Ovary (tissue), 9 donors: Measurements from ENCODE around the gene ADAT3. TPM values are rescaled to one million over a fixed set of nuclear protein-coding genes. Genes with fewer than 3 reads are reported as not detected.
"Not testable (repeated sequence)": the region's sequence is repeated elsewhere in the genome, so short reads cannot be mapped to it uniquely, and the experiment has no call there.

Source experiments
- DNase-seq, 5 donors: peaks; one replicate each; pipeline ENCODE4 v3.0.0-alpha.2; 2019 to 2020
- H3K27ac ChIP-seq, 2 donors: fragments of 200-600 bp; one replicate each; pipeline versions ENCODE4 v1.5.1 to v1.8.0; 2019 to 2022
- H3K27me3 ChIP-seq: fragments of 200-600 bp; one replicate; pipeline ENCODE4 v1.8.0; 2022
- H3K36me3 ChIP-seq: fragments of 200-600 bp; sonication (generic); one replicate; pipeline ENCODE4 v1.5.1; 2019
- H3K4me1 ChIP-seq: one replicate; pipeline ENCODE4 v1.8.1; 2013; ENCODE audit warnings: mild to moderate bottlenecking, moderate library complexity; ENCODE audit not compliant: insufficient read depth
- H3K4me3 ChIP-seq: fragments of 200-600 bp; sonication (generic); one replicate; pipeline ENCODE4 v1.5.1; 2017
- H3K9me3 ChIP-seq, 2 donors: fragments of 200-600 bp in 1 of 2; sonication (generic) in 1 of 2; one replicate each; pipeline versions ENCODE4 v1.5.1 to v1.8.1; 2013 to 2019; ENCODE audit warnings: mild to moderate bottlenecking in 1 of 2, moderate library complexity in 1 of 2
- EP300 ChIP-seq: sonication (generic); formaldehyde crosslinking; IDR thresholded peaks from one replicate; pipeline ENCODE4 v1.6.1; 2017; ENCODE audit warnings: antibody characterized with exemption
- POLR2A ChIP-seq: fragments of 450-650 bp; IDR thresholded peaks from one replicate; pipeline ENCODE4 v1.6.1; 2017; ENCODE audit warnings: antibody characterized with exemption, mild to moderate bottlenecking, moderate library complexity
- WGBS, 3 donors: extraction: QIAGEN DNeasy Blood & Tissue Kit in 1 of 3; methylation state at CpG; one replicate each; pipeline versions ENCODE4 v1.1.5 to v1.1.7; 2013 to 2017; 5-methylcytosine and 5-hydroxymethylcytosine counted together
- intact Hi-C, 4 donors: fragments of 100-400 bp; cut with DNase I; formaldehyde crosslinking; loops; one replicate each; pipeline versions ENCODE4 v1.11.0 to v1.15.1; 2022 to 2023
- polyA plus RNA-seq, 2 donors: library from polyadenylated mRNA; stranded (reverse); fragments of 200-250 nt in 1 of 2; fragments of 350-450 nt in 1 of 2; fragmentation: Illumina TruSeq in 1 of 2; extraction: RNeasy Lipid Tissue Mini Kit (QIAGEN cat#74804) in 1 of 2; gene quantifications; one replicate each; pipeline ENCODE4 v1.2.3, GENCODE V29; 2013 to 2014
- total RNA-seq, 7 donors: library from RNA; depleted of rRNA in 2 of 7; stranded (reverse); fragments of >200 nt in 2 of 7; fragmentation: NEBNext Ultra II Directional in 3 of 7; extraction: Animal tissue kit (Norgen Biotek cat#: 25700) in 3 of 7; gene quantifications; one replicate each; pipeline versions ENCODE4 v1.1.0 to v1.2.4, GENCODE V29; 2016 to 2023
- TF ChIP-seq, protein P1 (sequence below), 3 donors: fragments of 450-650 bp in 2 of 3; fragments of 200-600 bp in 1 of 3; IDR thresholded peaks; one replicate each; pipeline versions ENCODE4 v1.5.1 to v1.8.0; 2016 to 2022; ENCODE audit warnings: antibody characterized with exemption in 3 of 3, mild to moderate bottlenecking in 1 of 3
- donor health status: DM: no; HTN: no; CAD: no; lungs with moderate emphysema.
- donor health status: DM: no; HTN: no; CAD: no.
- donor health status: Bipolar disorder and iron deficiency.
- donor health status: DM: yes; HTN: yes; CAD: no.
- donor health status: DM: no; HTN: no; CAD: no.
- donor health status: DM: yes; HTN: yes; CAD: no.

The ADAT3 gene
- total and polyA plus RNA-seq, 9 donors = 2.3 to 13.7 (median 4.3) TPM; not detected in 1

GRCh38 chr19:1875646-1876495 is 29.3 kb upstream of the ADAT3 start:
- Histone ChIP-seq H3K27ac (peak overlapping the region; percentile 56 to 79), H3K27me3 (no peaks in the 10 kb centered on the region), H3K9me3 (no peaks in the 10 kb centered on the region), H3K4me1 (peaks cover 13% of the 10 kb centered on the region), H3K4me3 (peak overlapping the region; percentile 75), H3K36me3 (no peaks in the 10 kb centered on the region)
- peak; percentile 86 to 91 (median 88) for DNase-seq
- intact Hi-C loops = no loop called here
- WGBS, 3 donors = 0 to 1% (median 0%) methylated on average over 83 to 87 of the region's 87 CpGs
- TF ChIP-seq EP300 (no peak), POLR2A (peak; percentile 91)
- TF ChIP-seq, protein P1, sequence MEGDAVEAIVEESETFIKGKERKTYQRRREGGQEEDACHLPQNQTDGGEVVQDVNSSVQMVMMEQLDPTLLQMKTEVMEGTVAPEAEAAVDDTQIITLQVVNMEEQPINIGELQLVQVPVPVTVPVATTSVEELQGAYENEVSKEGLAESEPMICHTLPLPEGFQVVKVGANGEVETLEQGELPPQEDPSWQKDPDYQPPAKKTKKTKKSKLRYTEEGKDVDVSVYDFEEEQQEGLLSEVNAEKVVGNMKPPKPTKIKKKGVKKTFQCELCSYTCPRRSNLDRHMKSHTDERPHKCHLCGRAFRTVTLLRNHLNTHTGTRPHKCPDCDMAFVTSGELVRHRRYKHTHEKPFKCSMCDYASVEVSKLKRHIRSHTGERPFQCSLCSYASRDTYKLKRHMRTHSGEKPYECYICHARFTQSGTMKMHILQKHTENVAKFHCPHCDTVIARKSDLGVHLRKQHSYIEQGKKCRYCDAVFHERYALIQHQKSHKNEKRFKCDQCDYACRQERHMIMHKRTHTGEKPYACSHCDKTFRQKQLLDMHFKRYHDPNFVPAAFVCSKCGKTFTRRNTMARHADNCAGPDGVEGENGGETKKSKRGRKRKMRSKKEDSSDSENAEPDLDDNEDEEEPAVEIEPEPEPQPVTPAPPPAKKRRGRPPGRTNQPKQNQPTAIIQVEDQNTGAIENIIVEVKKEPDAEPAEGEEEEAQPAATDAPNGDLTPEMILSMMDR (IDR thresholded peaks at IDR 0.05) = peak in 1 of 3 donors; percentile 5

DNA sequence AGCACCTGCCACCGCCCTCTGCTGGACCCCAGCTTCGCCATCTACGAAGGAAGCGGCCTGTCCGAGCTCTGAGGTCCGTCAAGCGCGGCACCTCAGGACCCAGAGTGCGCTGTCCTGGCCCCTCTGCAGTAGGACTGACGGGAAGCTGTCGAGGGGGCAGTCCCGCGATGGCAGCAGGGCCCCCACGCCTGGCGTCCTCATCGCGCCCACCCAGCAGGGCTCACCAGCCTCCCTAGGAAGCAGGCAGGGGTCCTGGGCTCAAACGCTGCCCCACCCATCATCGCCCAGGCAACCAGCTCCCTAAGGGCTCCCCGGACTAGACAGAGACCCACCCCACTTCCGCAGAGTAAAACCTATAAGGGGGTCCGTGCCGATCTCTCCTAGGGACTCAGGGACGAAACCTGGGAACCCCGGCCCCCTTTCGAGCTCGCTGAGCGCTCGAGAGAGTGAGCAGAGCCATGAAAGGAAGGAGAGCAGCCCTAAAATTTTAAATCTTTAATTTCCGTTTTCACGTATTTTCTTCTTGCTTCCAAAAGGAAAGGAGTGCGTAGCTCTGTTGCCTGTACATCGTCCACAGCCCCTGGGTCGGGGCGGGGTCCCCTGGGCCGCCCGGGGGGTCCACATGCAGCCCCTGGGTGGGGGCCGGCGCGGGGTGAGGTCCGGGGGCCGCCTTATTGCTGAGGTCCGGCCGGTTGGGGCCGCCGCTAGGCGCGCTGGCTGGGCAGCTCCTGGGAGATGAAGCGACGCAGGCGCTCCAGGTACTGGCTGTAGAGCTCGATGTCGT is 28.5 kb upstream of the ADAT3 start:
- H3K36me3 ChIP-seq, DNase-seq, H3K27me3 ChIP-seq, H3K9me3 ChIP-seq, intact Hi-C loops: not testable (repeated sequence)
- Histone ChIP-seq H3K4me3 (peak overlapping the region; percentile 75), H3K4me1 (peaks cover 14% of the 10 kb centered on the region), H3K27ac (peak overlapping the region; percentile 56 to 79)
- TF ChIP-seq, protein P1 (IDR thresholded peaks at IDR 0.05) = peak in 1 of 3 donors; percentile 2
- WGBS, 3 donors = 36 to 45% (median 43%) methylated on average over 34 to 48 of the region's 53 CpGs

DNA sequence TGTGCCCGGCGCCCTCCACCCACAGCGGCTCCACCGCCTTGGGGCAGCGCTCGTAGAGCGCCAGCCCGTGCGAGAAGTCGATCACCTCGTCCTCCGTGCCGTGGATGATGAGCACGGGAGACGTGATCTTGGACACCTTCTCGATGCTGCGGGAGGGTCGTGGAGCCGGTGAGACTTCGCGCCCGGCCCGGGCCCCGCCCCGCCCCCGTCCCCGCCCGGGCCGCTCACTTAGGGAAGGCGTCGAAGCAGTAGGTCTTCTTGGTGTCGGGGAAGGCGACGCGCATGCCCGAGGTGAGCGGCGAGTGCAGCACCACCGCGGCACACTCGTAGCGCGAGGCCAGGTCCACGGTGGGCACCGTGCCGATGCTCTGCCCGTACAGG is 27.9 kb upstream of the ADAT3 start:
- H3K9me3 ChIP-seq, H3K27ac ChIP-seq, intact Hi-C loops, H3K4me3 ChIP-seq, H3K36me3 ChIP-seq, H3K27me3 ChIP-seq: not testable (repeated sequence)
- WGBS, 3 donors = 73 to 77% (median 76%) methylated on average over 25 to 41 of the region's 47 CpGs
- peaks cover 15% of the 10 kb centered on the region for H3K4me1 ChIP-seq
- DNase-seq = peak in 1 of 5 donors; percentile 29

DNA sequence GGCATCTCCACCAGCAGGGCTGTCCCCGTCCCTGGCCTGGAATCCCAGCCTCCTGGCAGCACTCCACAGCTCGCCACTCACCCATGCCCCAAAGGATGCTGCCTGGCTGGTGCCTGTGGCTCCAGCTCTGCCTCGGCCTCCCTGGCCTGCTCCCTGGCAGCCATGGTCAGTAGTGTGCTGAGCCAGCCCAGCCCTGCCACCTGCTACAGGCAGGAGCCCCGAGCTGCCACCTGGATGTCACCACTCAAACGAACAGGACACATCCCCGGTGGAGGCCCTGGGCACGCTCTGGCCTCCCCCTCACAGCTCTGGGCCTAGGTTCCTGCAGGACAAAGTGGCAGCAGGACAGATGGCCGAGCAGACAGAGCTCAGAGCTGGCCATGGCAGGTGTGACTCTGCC is 26.6 kb upstream of the ADAT3 start:
- H3K4me3 ChIP-seq, H3K9me3 ChIP-seq, intact Hi-C loops, H3K36me3 ChIP-seq, H3K27ac ChIP-seq, H3K27me3 ChIP-seq, DNase-seq: not testable (repeated sequence)
- WGBS, 3 donors = 78 to 87% (median 81%) methylated on average over 7 to 8 of the region's 8 CpGs
- H3K4me1 ChIP-seq = peaks cover 16% of the 10 kb centered on the region

- H3K4me3 ChIP-seq, H3K27me3 ChIP-seq, intact Hi-C loops, DNase-seq, H3K36me3 ChIP-seq, H3K9me3 ChIP-seq, H3K27ac ChIP-seq: not testable (repeated sequence)
- 78 to 89% (median 81%) methylated on average over 15 to 17 of the region's 17 CpGs for WGBS, 3 donors
- H3K4me1 ChIP-seq = peaks cover 19% of the 10 kb centered on the region
Observed at GRCh38 chr19:1879982-1880381, 25.2 kb upstream of the ADAT3 start.
